Hepatocyte (in vitro differentiated cells): ENCODE results near the gene TMED6. TPM values are rescaled to one million over a fixed set of nuclear protein-coding genes. Genes with fewer than 3 reads are reported as not detected.
"Not testable (repeated sequence)": the region's sequence is repeated elsewhere in the genome, so short reads cannot be mapped to it uniquely, and the experiment has no call there.

Experiments
- DNase-seq: peaks from one replicate; pipeline ENCODE4 v3.0.0-alpha.2; 2016; ENCODE audit warnings: low spot score
- H2AFZ ChIP-seq: fragments of 200-600 bp; sonication (generic); 2 replicates; pipeline ENCODE4 v1.6.0; 2016; ENCODE audit warnings: antibody characterized with exemption, mild to moderate bottlenecking
- H3K27ac ChIP-seq: fragments of 200-600 bp; sonication (generic); 2 replicates; pipeline ENCODE4 v1.5.1; 2016; ENCODE audit warnings: mild to moderate bottlenecking
- H3K27me3 ChIP-seq: fragments of 200-600 bp; sonication (generic); 2 replicates; pipeline ENCODE4 v1.6.1; 2016
- H3K36me3 ChIP-seq: fragments of 200-600 bp; sonication (generic); replicated peaks from 2 replicates; pipeline ENCODE4 v1.5.1; 2016; ENCODE audit warnings: low read depth; ENCODE audit not compliant: insufficient read depth
- H3K4me1 ChIP-seq: fragments of 200-600 bp; sonication (generic); 2 replicates; pipeline ENCODE4 v1.5.1; 2016; ENCODE audit warnings: mild to moderate bottlenecking, moderate library complexity; ENCODE audit not compliant: insufficient read depth
- H3K4me2 ChIP-seq: fragments of 200-600 bp; sonication (generic); 2 replicates; pipeline ENCODE4 v1.6.0; 2016
- H3K4me3 ChIP-seq: fragments of 200-600 bp; sonication (generic); 2 replicates; pipeline ENCODE4 v1.5.1; 2016; ENCODE audit warnings: mild to moderate bottlenecking
- H3K79me2 ChIP-seq: fragments of 200-600 bp; sonication (generic); 2 replicates; pipeline ENCODE4 v1.6.0; 2017; ENCODE audit warnings: mild to moderate bottlenecking
- H3K9me2 ChIP-seq: fragments of 200-600 bp; sonication (generic); replicated peaks from 2 replicates; pipeline ENCODE4 v1.6.0; 2017; ENCODE audit warnings: mild to moderate bottlenecking; ENCODE audit not compliant: insufficient read depth
- H3K9me3 ChIP-seq: fragments of 200-600 bp; sonication (generic); 2 replicates; pipeline ENCODE4 v1.5.1; 2016; ENCODE audit warnings: low read depth, mild to moderate bottlenecking
- H4K20me1 ChIP-seq: fragments of 200-600 bp; sonication (generic); 2 replicates; pipeline ENCODE4 v1.6.0; 2016; ENCODE audit warnings: mild to moderate bottlenecking; ENCODE audit not compliant: insufficient read depth, poor library complexity, severe bottlenecking
- EZH2 ChIP-seq: fragments of 200-600 bp; sonication (generic); IDR thresholded peaks from 2 replicates; pipeline ENCODE4 v1.6.1; 2016; ENCODE audit warnings: antibody characterized with exemption, mild to moderate bottlenecking, borderline replicate concordance
- EZH2phosphoT487 ChIP-seq: fragments of 200-600 bp; sonication (generic); IDR thresholded peaks from one replicate; pipeline ENCODE4 v1.6.1; 2018; ENCODE audit warnings: antibody characterized with exemption, mild to moderate bottlenecking, low read depth, moderate library complexity; ENCODE audit not compliant: unreplicated experiment, severe bottlenecking
- WGBS: methylation state at CpG from one replicate; pipeline ENCODE4 v1.1.6; 2016; ENCODE audit warnings: low lambda C conversion rate; ENCODE audit errors: missing lambda C conversion rate; 5-methylcytosine and 5-hydroxymethylcytosine counted together
- polyA plus RNA-seq: library from polyadenylated mRNA; unstranded; fragments of >200 nt; fragmentation: Nextera tagmentation; extraction: Ambion mirVana; gene quantifications from 2 replicates; pipeline ENCODE4 v1.2.1, GENCODE V29; 2016
- total RNA-seq: library from RNA; depleted of rRNA; stranded (reverse); fragments of >200 nt; gene quantifications from 2 replicates; pipeline ENCODE4 v1.2.3, GENCODE V29; 2014
- TF ChIP-seq, protein P1 (sequence below): fragments of 200-600 bp; sonication (generic); IDR thresholded peaks from 2 replicates; pipeline ENCODE4 v1.5.1; 2016; ENCODE audit warnings: antibody characterized with exemption, mild to moderate bottlenecking; ENCODE audit not compliant: poor library complexity

The TMED6 gene
- total and polyA plus RNA-seq, 2 experiments from 2014 or later: 1.9 to 4.3 TPM

DNA sequence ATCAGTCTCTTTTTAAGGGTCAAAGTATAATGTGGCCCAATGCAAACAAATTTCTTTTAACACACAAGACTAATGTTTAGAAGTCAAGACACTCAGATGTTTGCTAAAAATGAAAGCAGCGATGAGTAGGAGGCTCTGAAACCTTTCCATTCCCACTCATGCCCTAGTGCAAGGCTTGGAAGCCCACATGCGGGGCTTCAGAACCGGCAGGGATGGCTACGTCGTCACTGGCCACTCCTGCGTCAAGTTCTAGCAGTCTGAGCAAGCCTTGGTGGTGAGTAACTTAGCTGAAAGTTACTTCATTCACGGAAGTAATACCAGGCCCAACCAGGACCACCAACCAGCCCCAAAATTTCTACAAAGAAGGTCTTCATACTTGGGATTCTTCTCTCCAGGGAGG, 14.8 kb upstream of the TMED6 start:
- Histone ChIP-seq H3K4me1 (no peaks in the 10 kb centered on the region), H3K4me3 (no peak overlapping the region), H2AFZ (no peak overlapping the region), H3K27ac (no peak overlapping the region), H3K36me3 (no peaks in the 10 kb centered on the region), H3K27me3 (no peaks in the 10 kb centered on the region), H3K4me2 (no peak overlapping the region), H3K9me2 (no peaks in the 10 kb centered on the region), H3K79me2 (peaks cover 8% of the 10 kb centered on the region), H4K20me1 (no peaks in the 10 kb centered on the region), H3K9me3 (no peaks in the 10 kb centered on the region)
- 98% methylated on average over 7 of the region's 7 CpGs for WGBS
- no peak for DNase-seq
- TF ChIP-seq EZH2: no peak
- TF ChIP-seq, protein P1, sequence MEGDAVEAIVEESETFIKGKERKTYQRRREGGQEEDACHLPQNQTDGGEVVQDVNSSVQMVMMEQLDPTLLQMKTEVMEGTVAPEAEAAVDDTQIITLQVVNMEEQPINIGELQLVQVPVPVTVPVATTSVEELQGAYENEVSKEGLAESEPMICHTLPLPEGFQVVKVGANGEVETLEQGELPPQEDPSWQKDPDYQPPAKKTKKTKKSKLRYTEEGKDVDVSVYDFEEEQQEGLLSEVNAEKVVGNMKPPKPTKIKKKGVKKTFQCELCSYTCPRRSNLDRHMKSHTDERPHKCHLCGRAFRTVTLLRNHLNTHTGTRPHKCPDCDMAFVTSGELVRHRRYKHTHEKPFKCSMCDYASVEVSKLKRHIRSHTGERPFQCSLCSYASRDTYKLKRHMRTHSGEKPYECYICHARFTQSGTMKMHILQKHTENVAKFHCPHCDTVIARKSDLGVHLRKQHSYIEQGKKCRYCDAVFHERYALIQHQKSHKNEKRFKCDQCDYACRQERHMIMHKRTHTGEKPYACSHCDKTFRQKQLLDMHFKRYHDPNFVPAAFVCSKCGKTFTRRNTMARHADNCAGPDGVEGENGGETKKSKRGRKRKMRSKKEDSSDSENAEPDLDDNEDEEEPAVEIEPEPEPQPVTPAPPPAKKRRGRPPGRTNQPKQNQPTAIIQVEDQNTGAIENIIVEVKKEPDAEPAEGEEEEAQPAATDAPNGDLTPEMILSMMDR: no peak
- TF ChIP-seq EZH2phosphoT487: no peak

DNA sequence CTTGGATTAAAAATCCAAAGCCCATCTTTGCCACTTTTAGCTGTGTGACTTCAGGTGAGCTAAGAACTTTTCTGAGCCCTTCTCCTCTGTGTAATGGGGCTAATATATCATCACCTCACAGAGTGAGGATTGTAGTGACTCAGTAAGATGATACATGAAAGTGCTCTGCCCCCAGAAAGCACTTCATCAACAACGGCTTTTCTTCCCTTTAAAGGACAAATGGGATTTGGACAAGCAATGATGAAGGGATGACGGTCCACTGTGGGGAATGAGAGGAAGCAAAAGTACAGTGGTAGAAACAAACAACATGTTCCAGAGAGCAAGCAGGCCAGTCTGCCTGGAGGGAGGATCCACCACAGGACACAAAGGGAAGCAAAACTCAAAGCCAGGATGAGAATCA, 14.3 kb upstream of the TMED6 start:
- Histone ChIP-seq H3K27ac (no peak overlapping the region), H3K9me3 (no peaks in the 10 kb centered on the region), H3K4me3 (no peak overlapping the region), H3K9me2 (no peaks in the 10 kb centered on the region), H3K4me1 (no peaks in the 10 kb centered on the region), H3K4me2 (no peak overlapping the region), H2AFZ (no peak overlapping the region), H4K20me1 (no peaks in the 10 kb centered on the region), H3K36me3 (no peaks in the 10 kb centered on the region), H3K27me3 (no peaks in the 10 kb centered on the region), H3K79me2 (peaks cover 6% of the 10 kb centered on the region)
- 98% methylated on average over 2 of the region's 2 CpGs for WGBS
- TF ChIP-seq EZH2 (no peak), EZH2phosphoT487 (no peak)
- TF ChIP-seq, protein P1: no peak
- no peak for DNase-seq

DNA sequence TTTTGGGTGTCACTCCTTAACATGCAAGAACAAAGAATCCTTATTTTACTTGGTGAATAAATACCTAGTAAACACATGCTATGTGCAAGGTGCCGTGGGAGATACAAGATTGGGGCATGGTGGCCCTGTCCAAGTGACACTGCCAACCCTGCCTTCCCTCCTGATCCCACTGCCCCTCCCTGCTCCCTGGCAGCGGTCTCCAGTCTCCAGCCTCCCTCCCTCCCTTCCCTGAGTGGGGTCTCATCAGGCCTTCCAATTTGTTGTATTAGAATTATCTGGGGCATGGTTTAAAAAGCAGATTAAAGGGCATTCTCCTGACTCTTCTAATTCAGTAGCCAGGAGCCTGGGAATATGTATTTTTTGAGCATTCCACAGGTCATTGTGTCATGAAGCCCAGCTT, 12.5 kb upstream of the TMED6 start:
- 93% methylated on average over 2 of the region's 2 CpGs for WGBS
- TF ChIP-seq EZH2phosphoT487 (no peak), EZH2 (no peak)
- TF ChIP-seq, protein P1: no peak
- no peaks in the 10 kb centered on the region for H3K9me2 ChIP-seq

DNA sequence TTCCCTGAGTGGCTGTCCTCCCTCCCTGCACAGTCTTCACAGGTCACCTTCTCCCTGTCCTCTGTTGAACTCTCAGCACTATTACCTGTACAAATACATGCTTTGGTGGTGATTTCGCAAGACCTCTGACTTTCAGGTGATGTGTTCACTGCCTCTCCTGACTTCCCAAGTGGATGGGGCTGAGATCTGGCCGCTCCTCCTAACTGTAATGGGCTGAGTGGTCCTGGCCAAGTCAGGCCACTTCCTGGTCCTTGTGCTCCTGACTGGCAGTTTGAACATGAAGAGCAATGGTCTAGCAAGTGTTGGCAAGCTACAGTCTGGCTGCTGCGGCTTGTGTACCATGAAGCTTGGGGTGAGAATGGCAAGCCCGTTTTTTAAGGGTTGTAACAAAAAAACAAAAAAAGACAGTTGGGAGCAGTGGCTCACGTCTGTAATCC, 11.7 kb upstream of the TMED6 start:
- peak; percentile 21 for DNase-seq

More for the DNA sequence above, 12.5 kb upstream of the TMED6 start:
- Histone ChIP-seq H3K4me1 (no peaks in the 10 kb centered on the region), H3K79me2 (peaks cover 4% of the 10 kb centered on the region), H3K4me2 (no peak overlapping the region), H3K4me3 (no peak overlapping the region), H3K27ac (no peak overlapping the region), H4K20me1 (no peaks in the 10 kb centered on the region), H2AFZ (no peak overlapping the region), H3K9me3 (no peaks in the 10 kb centered on the region), H3K27me3 (no peaks in the 10 kb centered on the region), H3K36me3 (no peaks in the 10 kb centered on the region)
- no peak for DNase-seq

DNA sequence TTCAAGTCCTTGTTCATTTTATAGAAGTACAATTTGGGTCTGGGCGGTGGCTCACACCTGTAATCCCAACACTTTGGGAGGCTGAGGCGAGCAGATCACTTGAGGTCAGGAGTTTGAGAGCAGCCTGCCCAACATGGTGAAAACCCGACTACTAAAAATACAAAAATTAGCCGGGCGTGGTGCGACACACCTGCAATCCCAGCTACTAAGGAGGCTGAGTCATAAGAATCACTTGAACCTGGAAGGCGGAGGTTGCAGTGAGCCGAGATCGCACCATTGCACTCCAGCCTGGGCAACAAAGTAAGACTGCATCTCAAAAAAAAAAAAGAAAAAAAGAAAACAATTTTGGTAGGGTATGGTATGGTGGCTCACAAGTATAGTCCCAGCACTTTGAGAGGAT, 8.5 kb upstream of the TMED6 start:
- not testable (repeated sequence) for H3K9me2 ChIP-seq, H3K27me3 ChIP-seq, H3K36me3 ChIP-seq, H4K20me1 ChIP-seq, H3K79me2 ChIP-seq, H3K4me2 ChIP-seq, H2AFZ ChIP-seq, H3K4me3 ChIP-seq, H3K27ac ChIP-seq, DNase-seq, H3K4me1 ChIP-seq, H3K9me3 ChIP-seq
- WGBS: 98% methylated on average over 9 of the region's 9 CpGs

More for the DNA sequence above, 11.7 kb upstream of the TMED6 start:
- H3K4me2 ChIP-seq: no peak overlapping the region
- WGBS: 96% methylated on average over 5 of the region's 5 CpGs
- H3K4me3 ChIP-seq: no peak overlapping the region
- H3K9me3 ChIP-seq: no peaks in the 10 kb centered on the region
- H3K79me2 ChIP-seq: peaks cover 4% of the 10 kb centered on the region
- no peaks in the 10 kb centered on the region for H4K20me1 ChIP-seq
- H3K9me2 ChIP-seq: no peaks in the 10 kb centered on the region
- no peaks in the 10 kb centered on the region for H3K4me1 ChIP-seq
- no peak overlapping the region for H2AFZ ChIP-seq
- no peaks in the 10 kb centered on the region for H3K36me3 ChIP-seq
- no peaks in the 10 kb centered on the region for H3K27me3 ChIP-seq
- H3K27ac ChIP-seq: no peak overlapping the region
- TF ChIP-seq, protein P1: no peak
- TF ChIP-seq EZH2: no peak
- TF ChIP-seq EZH2phosphoT487: no peak
